AG04450 (cell line): ENCODE measurements around the gene TREML2. TPM values are rescaled to one million over a fixed set of nuclear protein-coding genes. Genes with fewer than 3 reads are reported as not detected.

Experiments used
- CTCF ChIA-PET: fragments of 300-600, 350-600 bp; formaldehyde crosslinking; extraction: SDS; loops from one replicate; lab custom pipeline; 2022; ENCODE audit warnings: antibody characterized with exemption, inconsistent platforms; lab: Charles Lee
- POLR2A ChIA-PET: fragments of 350-600 bp; formaldehyde crosslinking; extraction: SDS; loops from one replicate; lab custom pipeline; 2021; ENCODE audit warnings: antibody characterized with exemption, inconsistent platforms; lab: Yijun Ruan, JAX
- DNase-seq: peaks from one replicate; pipeline ENCODE4 v3.0.0-alpha.2; 2011; ENCODE audit warnings: low read depth, low spot score
- H3K27ac ChIP-seq: one replicate; pipeline ENCODE4 v1.5.1; 2012; ENCODE audit warnings: low read depth, low read length, control low read depth
- H3K27me3 ChIP-seq: one replicate; pipeline ENCODE4 v1.6.0; 2012; ENCODE audit warnings: low read length; ENCODE audit not compliant: control insufficient read depth, insufficient read depth
- H3K4me3 ChIP-seq: 2 replicates; pipeline ENCODE4 v1.5.1; 2011; ENCODE audit warnings: mild to moderate bottlenecking, low read depth, low read length, control low read depth
- H3K9me3 ChIP-seq: 2 replicates; pipeline ENCODE4 v1.5.1; 2012; ENCODE audit warnings: low read length; ENCODE audit not compliant: control insufficient read depth, insufficient read depth
- CTCF ChIP-seq: IDR thresholded peaks from 2 replicates; pipeline ENCODE4 v1.5.1; 2011; ENCODE audit warnings: low read depth, low read length, control low read depth, inconsistent platforms
- polyA plus RNA-seq: library from polyadenylated mRNA; depleted of rRNA; stranded (reverse); fragments of >200 nt; gene quantifications from 2 replicates; pipeline ENCODE4 v1.2.3, GENCODE V29; 2011

Gene TREML2
- polyA plus RNA-seq, 1 experiment, result not detected

- CTCF ChIA-PET, result interaction anchor here (5.4 kb wide), 1 partner anchor 87 kb away, joined by 83 read pairs; no protein-coding TSS in a partner anchor
Measured at GRCh38 chr6:41179163-41179562, 21.8 kb downstream of the TREML2 start.

GRCh38 chr6:41177695-41178094 lies 23.3 kb downstream of the TREML2 start:
- DNase-seq, result no peak
- Histone ChIP-seq H3K27me3 (peaks cover 5% of the 10 kb centered on the region), H3K9me3 (no peaks in the 10 kb centered on the region), H3K27ac (no peak overlapping the region), H3K4me3 (no peak overlapping the region)
- ChIA-PET CTCF (interaction anchor here (1.8 kb wide), 1 partner anchor 85 kb away, joined by 6 read pairs; no protein-coding TSS in a partner anchor), POLR2A (no interaction called here)
- no peak for TF ChIP-seq CTCF

More at GRCh38 chr6:41179163-41179562, 21.8 kb downstream of the TREML2 start:
- Histone ChIP-seq H3K27me3 (peaks cover 5% of the 10 kb centered on the region), H3K4me3 (no peak overlapping the region), H3K9me3 (no peaks in the 10 kb centered on the region), H3K27ac (no peak overlapping the region)
- no peak for TF ChIP-seq CTCF
- DNase-seq, result no peak
- POLR2A ChIA-PET, result no interaction called here

GRCh38 chr6:41177287-41177686 lies 23.7 kb downstream of the TREML2 start:
- Histone ChIP-seq H3K9me3 (no peaks in the 10 kb centered on the region), H3K4me3 (no peak overlapping the region), H3K27ac (no peak overlapping the region), H3K27me3 (peaks cover 5% of the 10 kb centered on the region)
- POLR2A ChIA-PET, result no interaction called here
- CTCF ChIA-PET, result interaction anchor here (1.8 kb wide), 1 partner anchor 85 kb away, joined by 6 read pairs; no protein-coding TSS in a partner anchor
- no peak for TF ChIP-seq CTCF
- DNase-seq, result no peak

GRCh38 chr6:41176189-41176588 lies 24.8 kb downstream of the TREML2 start:
- Histone ChIP-seq H3K9me3 (no peaks in the 10 kb centered on the region), H3K27ac (no peak overlapping the region), H3K27me3 (peaks cover 5% of the 10 kb centered on the region), H3K4me3 (no peak overlapping the region)
- CTCF ChIA-PET, result interaction anchor here (1.8 kb wide), 1 partner anchor 83 kb away, joined by 6 read pairs; no protein-coding TSS in a partner anchor
- no peak for DNase-seq
- no peak for TF ChIP-seq CTCF
- POLR2A ChIA-PET, result no interaction called here

GRCh38 chr6:41175084-41175483 lies 25.9 kb downstream of the TREML2 start:
- CTCF ChIA-PET, result no interaction called here
- no peak for TF ChIP-seq CTCF
- Histone ChIP-seq H3K4me3 (no peak overlapping the region), H3K27ac (no peak overlapping the region), H3K9me3 (no peaks in the 10 kb centered on the region), H3K27me3 (peaks cover 5% of the 10 kb centered on the region)
- DNase-seq, result no peak
- POLR2A ChIA-PET, result no interaction called here
